GM20000 (cell line): ENCODE measurements around the gene AOPEP.

ENCODE experiments used
- DNase-seq: peaks from one replicate; pipeline ENCODE4 v3.0.0; 2012; ENCODE audit warnings: low spot score
- CTCF ChIP-seq: IDR thresholded peaks from 2 replicates; pipeline ENCODE4 v1.5.1; 2012; ENCODE audit warnings: mild to moderate bottlenecking, control low read depth; ENCODE audit errors: extremely low read depth, missing control alignments

Gene AOPEP

GRCh38 chr9:95008151-95008771 is 281.8 kb downstream of the AOPEP start:
- no peak for TF ChIP-seq CTCF
- no peak for DNase-seq

DNA sequence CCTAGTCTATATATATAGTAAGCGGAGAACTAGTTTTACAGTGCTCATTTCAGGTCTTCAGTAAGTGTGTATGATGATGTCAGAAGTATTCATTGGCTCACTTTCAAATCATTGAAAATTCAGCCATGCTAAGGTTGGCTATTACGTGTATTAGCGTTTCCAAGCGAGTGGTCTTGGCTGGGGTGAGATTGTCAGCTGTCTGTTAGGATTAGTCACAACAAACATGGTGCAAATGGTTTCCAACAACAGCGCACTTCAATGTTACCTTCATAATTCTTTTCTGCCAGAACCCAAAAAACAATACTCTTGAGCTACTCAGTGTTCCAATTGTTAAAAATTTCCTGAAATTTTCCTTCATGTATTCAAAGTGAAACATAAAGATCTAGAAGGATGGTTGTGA is 283.0 kb downstream of the AOPEP start:
- TF ChIP-seq CTCF, result no peak
- no peak for DNase-seq

DNA sequence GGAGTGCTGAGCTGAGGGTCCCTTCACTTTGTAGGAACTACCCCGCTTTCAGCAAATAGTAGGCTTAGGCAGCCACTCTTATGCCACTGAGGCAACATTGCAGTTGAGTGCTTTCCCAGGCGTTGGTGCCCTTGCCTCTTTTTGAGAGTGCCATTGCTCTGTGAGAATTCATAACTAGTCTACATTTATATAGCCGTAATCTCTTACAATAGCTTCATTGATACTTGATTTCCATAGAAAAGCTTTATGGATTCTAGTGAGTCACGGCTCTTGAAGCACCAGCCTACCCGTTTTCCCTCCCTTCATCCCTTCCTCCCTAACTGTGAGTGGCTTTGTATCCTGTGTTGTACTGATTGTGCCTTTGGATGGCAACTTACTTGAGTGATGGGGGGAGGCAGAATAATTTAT is 283.9 kb downstream of the AOPEP start:
- no peak for TF ChIP-seq CTCF
- no peak for DNase-seq

- no peak for DNase-seq
- no peak for TF ChIP-seq CTCF
These were observed 285.7 kb downstream of the AOPEP start for GRCh38 chr9:95012035-95012708.

DNA sequence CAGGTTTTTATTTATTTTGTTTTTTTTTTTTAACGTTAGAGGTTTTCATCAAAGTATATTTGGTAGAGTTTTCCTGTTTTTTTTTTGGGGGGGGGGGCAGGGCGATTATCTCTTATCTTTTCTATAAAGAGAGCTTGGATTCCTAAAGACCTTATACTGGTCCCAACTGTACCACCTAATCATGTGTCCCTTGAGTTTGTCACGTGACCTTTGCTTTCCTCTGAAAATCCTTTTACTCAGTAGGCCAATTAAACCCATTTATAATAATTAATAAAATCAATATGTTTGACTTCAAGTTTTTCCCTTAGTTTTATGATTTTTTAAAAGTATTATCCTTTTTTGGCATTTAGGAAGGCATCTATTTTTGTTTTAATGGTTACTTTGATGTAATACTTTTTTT is 286.4 kb downstream of the AOPEP start:
- no peak for DNase-seq

DNA sequence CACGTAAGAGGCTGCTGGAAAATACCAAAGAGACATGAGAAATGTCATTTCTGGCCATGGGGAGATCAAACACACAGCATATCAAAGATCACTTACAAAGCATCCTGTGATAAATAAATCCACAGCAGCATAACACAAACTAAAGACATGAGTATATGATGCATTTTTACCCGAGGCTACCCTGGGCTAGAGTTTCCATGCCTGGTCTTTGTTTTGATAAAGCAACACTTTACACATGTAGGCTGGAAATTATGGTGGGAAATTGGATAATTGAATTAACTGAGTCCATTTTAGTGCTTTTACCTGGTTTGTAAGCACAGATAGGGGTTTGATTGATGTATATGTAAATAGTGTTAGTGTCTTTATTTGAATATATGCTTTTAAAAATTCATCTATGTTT is 288.4 kb downstream of the AOPEP start:
- TF ChIP-seq CTCF, result no peak
- DNase-seq, result no peak

More for the DNA sequence above, 286.4 kb downstream of the AOPEP start:
- no peak for TF ChIP-seq CTCF

GRCh38 chr9:95015569-95015968 is 289.1 kb downstream of the AOPEP start:
- DNase-seq, result no peak
- no peak for TF ChIP-seq CTCF
